ENCODE data around the gene METAP1. TPM values are rescaled to one million over a fixed set of nuclear protein-coding genes. Genes with fewer than 3 reads are reported as not detected.
"Not testable (repeated sequence)": the region's sequence is repeated elsewhere in the genome, so short reads cannot be mapped to it uniquely, and the experiment has no call there.

Gene METAP1
- total RNA-seq, 1 donor from 2014 or later: 37.3 TPM

GRCh38 chr4:99099814-99100213, 104.3 kb downstream of the METAP1 start:
- DNase-seq: not testable (repeated sequence)

DNA sequence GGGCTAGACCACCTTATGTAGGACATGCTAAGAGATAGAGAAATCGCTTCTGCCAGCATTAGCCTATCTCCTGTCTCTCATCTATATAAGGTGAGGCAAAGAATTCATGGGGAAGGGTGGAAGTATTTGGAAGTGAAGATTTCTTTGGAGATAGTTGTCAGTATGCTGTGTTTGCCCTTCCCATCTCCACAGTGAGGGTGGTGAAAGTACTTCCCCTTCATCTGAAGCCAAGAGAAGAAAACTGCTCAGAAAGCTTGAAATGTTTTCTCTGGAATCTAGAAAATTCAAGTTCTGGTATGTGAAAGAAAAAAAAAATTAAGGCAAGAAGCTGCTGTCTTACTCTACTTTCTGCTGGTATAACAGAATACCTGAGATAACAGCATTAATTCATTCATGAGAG, 105.4 kb downstream of the METAP1 start:
- no peak for DNase-seq

- no peak for DNase-seq
These were observed 107.1 kb downstream of the METAP1 start for GRCh38 chr4:99102634-99103033.

GRCh38 chr4:99103166-99103565, 107.6 kb downstream of the METAP1 start:
- DNase-seq: no peak

DNA sequence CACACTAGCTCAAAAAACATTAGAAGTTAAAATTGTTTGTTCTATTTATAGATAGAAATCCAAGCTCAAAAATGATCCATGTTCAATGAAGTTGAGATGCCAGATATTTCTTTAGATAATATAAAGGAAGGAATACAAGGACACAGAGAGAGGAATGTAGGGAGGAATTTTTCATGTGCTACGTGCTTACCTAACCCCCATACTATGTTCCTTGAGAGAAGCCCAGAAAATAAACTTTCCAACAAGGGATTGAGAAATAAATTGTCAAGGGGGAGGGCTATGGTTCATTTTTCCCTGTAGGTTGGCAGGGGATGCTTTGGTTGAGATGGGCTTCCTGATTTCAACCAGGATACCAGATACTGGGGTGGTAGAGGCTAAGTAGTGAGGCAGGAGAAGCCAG, 108.6 kb downstream of the METAP1 start:
- DNase-seq: no peak

GRCh38 chr4:99109286-99109685, 113.8 kb downstream of the METAP1 start:
- not testable (repeated sequence) for DNase-seq

Small RNA genes lying within 50 kb of the gene (small RNA-seq; reads per million reads assigned to genes)
- gene MIR3684 (ENCODE audit: low replicate concordance) (not detected), gene RNU7-149P (ENCODE audit: low replicate concordance) (not detected)

Other genes with a start within 250 kb of the METAP1 start
- gene EIF4E, start 66.6 kb upstream of the METAP1 start, total RNA-seq: 153 TPM
- gene ADH5, start 93.1 kb downstream of the METAP1 start, total RNA-seq: 115 TPM
- gene ADH4, start 148.6 kb downstream of the METAP1 start, total RNA-seq: not detected
- not detected for gene ADH6, start 223.5 kb downstream of the METAP1 start, total RNA-seq

All from tongue (tissue), 3 donors.